HEK293 (cell line): ENCODE measurements around the gene AIPL1.

ENCODE experiments used
- CTCF ChIA-PET: fragments of 350-600 bp; formaldehyde crosslinking; extraction: SDS; loops from one replicate; lab custom pipeline; 2021; ENCODE audit warnings: antibody characterized with exemption; lab: Yijun Ruan, JAX
- POLR2A ChIA-PET: fragments of 300-600 bp; formaldehyde crosslinking; extraction: SDS; loops from one replicate; lab custom pipeline; 2020; ENCODE audit warnings: antibody characterized with exemption, inconsistent platforms; lab: Yijun Ruan, JAX
- H3K27ac ChIP-seq: fragments of 200-500 bp; sonication (Bioruptor generic); 2 replicates; pipeline ENCODE4 v1.5.1; 2014; ENCODE audit warnings: low read depth, low read length, control low read depth, inconsistent platforms; ENCODE audit errors: extremely low read depth
- H3K36me3 ChIP-seq, 2 experiments: fragments of 200-500 bp in 1 of 2; sonication (Bioruptor generic) in 1 of 2; 1 replicate in 1 of 2; 2 replicates in 1 of 2; pipeline ENCODE4 v1.5.1; 2014 to 2017; ENCODE audit warnings: inconsistent platforms in 2 of 2, low read length in 2 of 2; ENCODE audit not compliant: control insufficient read depth in 2 of 2, insufficient read depth in 1 of 2
- H3K4me1 ChIP-seq: fragments of 200-500 bp; sonication (Bioruptor generic); 2 replicates; pipeline ENCODE4 v1.5.1; 2014; ENCODE audit warnings: mild to moderate bottlenecking, low read length, inconsistent platforms; ENCODE audit not compliant: control insufficient read depth, insufficient read depth
- H3K4me3 ChIP-seq: 2 replicates; pipeline ENCODE4 v1.5.1; 2011; ENCODE audit warnings: low read depth, mild to moderate bottlenecking, control low read depth, low read length, moderate library complexity
- H3K9me3 ChIP-seq: fragments of 200-500 bp; sonication (Bioruptor generic); 2 replicates; pipeline ENCODE4 v1.5.1; 2014; ENCODE audit warnings: low read depth, low read length, inconsistent platforms; ENCODE audit not compliant: control insufficient read depth, insufficient read depth
- EGR2 ChIP-seq: fragments of 450-650 bp; formaldehyde crosslinking; IDR thresholded peaks from 2 replicates; pipeline ENCODE4 v1.5.1; 2016; ENCODE audit warnings: low read depth, missing biosample characterization, missing genetic modification characterization
- GLIS1 ChIP-seq: fragments of 450-650 bp; formaldehyde crosslinking; IDR thresholded peaks from 2 replicates; pipeline ENCODE4 v1.5.1; 2016; ENCODE audit warnings: missing biosample characterization, missing genetic modification characterization
- GLIS2 ChIP-seq: fragments of 450-650 bp; formaldehyde crosslinking; IDR thresholded peaks from 2 replicates; pipeline ENCODE4 v1.5.1; 2016; ENCODE audit warnings: missing biosample characterization, missing genetic modification characterization
- KLF1 ChIP-seq: fragments of 450-650 bp; formaldehyde crosslinking; IDR thresholded peaks from 2 replicates; pipeline ENCODE4 v1.5.1; 2016; ENCODE audit warnings: missing biosample characterization, missing genetic modification characterization
- SALL2 ChIP-seq: fragments of 450-650 bp; formaldehyde crosslinking; IDR thresholded peaks from 2 replicates; pipeline ENCODE4 v1.5.0; 2017; ENCODE audit warnings: missing biosample characterization, mild to moderate bottlenecking, missing genetic modification characterization, borderline replicate concordance
- ZFHX2 ChIP-seq: fragments of 450-650 bp; formaldehyde crosslinking; conservative IDR thresholded peaks from 2 replicates; pipeline ENCODE4 v1.5.1; 2016; ENCODE audit warnings: missing biosample characterization, missing genetic modification characterization
- ZFP69B ChIP-seq: fragments of 450-650 bp; formaldehyde crosslinking; IDR thresholded peaks from 2 replicates; pipeline ENCODE4 v1.5.1; 2016; ENCODE audit warnings: missing biosample characterization, missing genetic modification characterization
- ZIC2 ChIP-seq: fragments of 450-650 bp; formaldehyde crosslinking; IDR thresholded peaks from 2 replicates; pipeline ENCODE4 v1.5.1; 2016; ENCODE audit warnings: missing biosample characterization, missing genetic modification characterization
- ZNF114 ChIP-seq: fragments of 450-650 bp; formaldehyde crosslinking; IDR thresholded peaks from 2 replicates; pipeline ENCODE4 v1.5.0; 2017; ENCODE audit warnings: missing biosample characterization, missing genetic modification characterization
- ZNF157 ChIP-seq: fragments of 450-650 bp; formaldehyde crosslinking; IDR thresholded peaks from 2 replicates; pipeline ENCODE4 v1.5.1; 2016; ENCODE audit warnings: missing biosample characterization, missing genetic modification characterization
- ZNF354C ChIP-seq: fragments of 450-650 bp; formaldehyde crosslinking; IDR thresholded peaks from 2 replicates; pipeline ENCODE4 v1.5.1; 2016; ENCODE audit warnings: missing biosample characterization, missing genetic modification characterization, low read depth, borderline replicate concordance
- ZNF560 ChIP-seq: fragments of 450-650 bp; formaldehyde crosslinking; IDR thresholded peaks from 2 replicates; pipeline ENCODE4 v1.5.1; 2017; ENCODE audit warnings: missing biosample characterization, missing genetic modification characterization, borderline replicate concordance
- ZNF561 ChIP-seq: fragments of 450-650 bp; IDR thresholded peaks from 2 replicates; pipeline ENCODE4 v1.5.1; 2018; ENCODE audit warnings: missing biosample characterization, missing genetic modification characterization, borderline replicate concordance
- ZNF580 ChIP-seq: fragments of 450-650 bp; formaldehyde crosslinking; IDR thresholded peaks from 2 replicates; pipeline ENCODE4 v1.5.1; 2016; ENCODE audit warnings: missing biosample characterization, missing genetic modification characterization
- ZNF623 ChIP-seq: fragments of 450-650 bp; formaldehyde crosslinking; IDR thresholded peaks from 2 replicates; pipeline ENCODE4 v1.5.1; 2016; ENCODE audit warnings: missing biosample characterization, missing genetic modification characterization
- ZNF654 ChIP-seq: fragments of 450-650 bp; formaldehyde crosslinking; IDR thresholded peaks from 2 replicates; pipeline ENCODE4 v1.5.1; 2016; ENCODE audit warnings: low read depth, missing biosample characterization, missing genetic modification characterization
- ZNF664 ChIP-seq: fragments of 450-650 bp; formaldehyde crosslinking; IDR thresholded peaks from 2 replicates; pipeline ENCODE4 v1.5.1; 2016; ENCODE audit warnings: missing biosample characterization, missing genetic modification characterization
- ZNF791 ChIP-seq: fragments of 450-650 bp; formaldehyde crosslinking; IDR thresholded peaks from 2 replicates; pipeline ENCODE4 v1.5.1; 2016; ENCODE audit warnings: missing biosample characterization, missing genetic modification characterization
- ZNF843 ChIP-seq: fragments of 450-650 bp; formaldehyde crosslinking; IDR thresholded peaks from 2 replicates; pipeline ENCODE4 v1.5.1; 2016; ENCODE audit warnings: missing biosample characterization, missing genetic modification characterization

Gene AIPL1

GRCh38 chr17:6427279-6427781 lies 7.6 kb downstream of the AIPL1 start:
- H3K27ac ChIP-seq = no peak overlapping the region

GRCh38 chr17:6426356-6427101 lies 8.4 kb downstream of the AIPL1 start:
- no peaks in the 10 kb centered on the region for H3K4me1 ChIP-seq
- H3K27ac ChIP-seq = no peak overlapping the region
- H3K4me3 ChIP-seq = no peak overlapping the region
- no peaks in the 10 kb centered on the region for H3K36me3 ChIP-seq
- H3K9me3 ChIP-seq = no peaks in the 10 kb centered on the region; the same call in 1 of the 2 replicates
- TF ChIP-seq ZNF354C (tag by site-specific recombination) (no peak), KLF1 (tag by site-specific recombination) (no peak), ZNF843 (tag by site-specific recombination) (no peak), ZNF114 (no peak), SALL2 (no peak), ZNF580 (tag by site-specific recombination) (no peak), ZNF560 (tag by site-specific recombination) (no peak), ZNF664 (tag by site-specific recombination) (no peak), ZNF157 (tag by site-specific recombination) (no peak)
- ChIA-PET CTCF (interaction anchor here (0.6 to 1.0 kb wide), 3 partner anchors 48 to 834 kb away, joined by 3 to 5 read pairs (median 3); no protein-coding TSS in a partner anchor), POLR2A (no interaction called here)

More at GRCh38 chr17:6427279-6427781, 7.6 kb downstream of the AIPL1 start:
- Histone ChIP-seq H3K36me3 (no peaks in the 10 kb centered on the region), H3K4me1 (no peaks in the 10 kb centered on the region), H3K9me3 (no peaks in the 10 kb centered on the region; the same call in 1 of the 2 replicates), H3K4me3 (no peak overlapping the region)
- TF ChIP-seq ZNF791 (tag by site-specific recombination) (no peak), ZNF654 (tag by site-specific recombination) (0 out of 2 replicates have a peak, but pooled peaks have one; percentile 15)
- POLR2A ChIA-PET = no interaction called here
- CTCF ChIA-PET = interaction anchor here (0.6 to 1.0 kb wide), 4 partner anchors 9 to 835 kb away, joined by 3 to 5 read pairs (median 4); no protein-coding TSS in a partner anchor

- no peak overlapping the region for H3K4me3 ChIP-seq
- CTCF ChIA-PET = interaction anchor here (0.7 to 2.6 kb wide), 5 partner anchors 10 to 1257 kb away, joined by 3 to 15 read pairs (median 4); partner anchors contain the start of gene AIPL1
- TF ChIP-seq ZNF623 (no peak), EGR2 (tag by site-specific recombination) (peak; percentile 70), ZIC2 (tag by site-specific recombination) (peak; percentile 27), GLIS1 (tag by site-specific recombination) (peak; percentile 73), GLIS2 (tag by site-specific recombination) (0 out of 2 replicates have a peak, but pooled peaks have one; percentile 11), ZFHX2 (peak; percentile 46), ZNF561 (tag by site-specific recombination) (no peak), ZFP69B (tag by site-specific recombination) (no peak)
- TF ChIP-seq, all 188 proteins: peak for 5
- H3K9me3 ChIP-seq = no peaks in the 10 kb centered on the region
- POLR2A ChIA-PET = interaction anchor here (0.6 kb wide), 1 partner anchor 991 kb away, joined by 3 read pairs; no protein-coding TSS in a partner anchor
- no peak overlapping the region for H3K27ac ChIP-seq
- no peaks in the 10 kb centered on the region for H3K36me3 ChIP-seq
- H3K4me1 ChIP-seq = no peaks in the 10 kb centered on the region
Measured at GRCh38 chr17:6425407-6425806, 9.5 kb downstream of the AIPL1 start.
